ENCODE results near the gene CD276.

DNA sequence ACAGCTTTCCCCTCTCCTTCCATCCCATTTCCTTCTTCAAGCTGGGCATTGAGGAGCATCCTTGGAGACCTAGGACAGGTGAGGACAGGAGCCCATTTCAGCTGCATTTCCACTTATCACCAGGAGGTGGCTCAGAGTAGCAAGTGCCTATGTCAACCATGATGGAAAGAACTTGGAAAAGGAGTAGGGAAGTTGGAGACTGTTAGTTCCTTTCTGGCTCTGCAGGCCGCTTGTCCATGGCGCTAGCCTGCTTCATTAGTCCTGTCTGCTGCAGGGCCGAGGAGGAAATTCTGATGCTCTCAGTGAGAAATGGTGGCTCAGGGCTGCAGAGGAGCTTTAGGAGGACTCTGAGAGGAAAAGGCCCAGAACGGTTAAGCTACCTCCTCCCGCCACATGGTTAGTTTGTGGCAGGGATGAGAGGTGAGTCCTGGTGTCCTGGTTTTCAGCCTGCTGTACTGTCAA, 7.0 kb upstream of the CD276 start:
- no peak for TF ChIP-seq TAF1 (IDR thresholded peaks at IDR 0.05; ENCODE audit: low read depth)
- peak; percentile 78 for TF ChIP-seq RAD21 (IDR thresholded peaks at IDR 0.05; ENCODE audit: low read depth)
- TF ChIP-seq, protein P1, sequence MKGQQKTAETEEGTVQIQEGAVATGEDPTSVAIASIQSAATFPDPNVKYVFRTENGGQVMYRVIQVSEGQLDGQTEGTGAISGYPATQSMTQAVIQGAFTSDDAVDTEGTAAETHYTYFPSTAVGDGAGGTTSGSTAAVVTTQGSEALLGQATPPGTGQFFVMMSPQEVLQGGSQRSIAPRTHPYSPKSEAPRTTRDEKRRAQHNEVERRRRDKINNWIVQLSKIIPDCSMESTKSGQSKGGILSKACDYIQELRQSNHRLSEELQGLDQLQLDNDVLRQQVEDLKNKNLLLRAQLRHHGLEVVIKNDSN (IDR thresholded peaks at IDR 0.05): no peak
- TF ChIP-seq, protein P2, sequence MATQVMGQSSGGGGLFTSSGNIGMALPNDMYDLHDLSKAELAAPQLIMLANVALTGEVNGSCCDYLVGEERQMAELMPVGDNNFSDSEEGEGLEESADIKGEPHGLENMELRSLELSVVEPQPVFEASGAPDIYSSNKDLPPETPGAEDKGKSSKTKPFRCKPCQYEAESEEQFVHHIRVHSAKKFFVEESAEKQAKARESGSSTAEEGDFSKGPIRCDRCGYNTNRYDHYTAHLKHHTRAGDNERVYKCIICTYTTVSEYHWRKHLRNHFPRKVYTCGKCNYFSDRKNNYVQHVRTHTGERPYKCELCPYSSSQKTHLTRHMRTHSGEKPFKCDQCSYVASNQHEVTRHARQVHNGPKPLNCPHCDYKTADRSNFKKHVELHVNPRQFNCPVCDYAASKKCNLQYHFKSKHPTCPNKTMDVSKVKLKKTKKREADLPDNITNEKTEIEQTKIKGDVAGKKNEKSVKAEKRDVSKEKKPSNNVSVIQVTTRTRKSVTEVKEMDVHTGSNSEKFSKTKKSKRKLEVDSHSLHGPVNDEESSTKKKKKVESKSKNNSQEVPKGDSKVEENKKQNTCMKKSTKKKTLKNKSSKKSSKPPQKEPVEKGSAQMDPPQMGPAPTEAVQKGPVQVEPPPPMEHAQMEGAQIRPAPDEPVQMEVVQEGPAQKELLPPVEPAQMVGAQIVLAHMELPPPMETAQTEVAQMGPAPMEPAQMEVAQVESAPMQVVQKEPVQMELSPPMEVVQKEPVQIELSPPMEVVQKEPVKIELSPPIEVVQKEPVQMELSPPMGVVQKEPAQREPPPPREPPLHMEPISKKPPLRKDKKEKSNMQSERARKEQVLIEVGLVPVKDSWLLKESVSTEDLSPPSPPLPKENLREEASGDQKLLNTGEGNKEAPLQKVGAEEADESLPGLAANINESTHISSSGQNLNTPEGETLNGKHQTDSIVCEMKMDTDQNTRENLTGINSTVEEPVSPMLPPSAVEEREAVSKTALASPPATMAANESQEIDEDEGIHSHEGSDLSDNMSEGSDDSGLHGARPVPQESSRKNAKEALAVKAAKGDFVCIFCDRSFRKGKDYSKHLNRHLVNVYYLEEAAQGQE (IDR thresholded peaks at IDR 0.05; ENCODE audit: low read depth): no peak
- TF ChIP-seq TEAD4 (IDR thresholded peaks at IDR 0.05): no peak
- TF ChIP-seq, protein P3, sequence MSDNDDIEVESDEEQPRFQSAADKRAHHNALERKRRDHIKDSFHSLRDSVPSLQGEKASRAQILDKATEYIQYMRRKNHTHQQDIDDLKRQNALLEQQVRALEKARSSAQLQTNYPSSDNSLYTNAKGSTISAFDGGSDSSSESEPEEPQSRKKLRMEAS (IDR thresholded peaks at IDR 0.05): no peak
- no peak for TF ChIP-seq EGR1 (IDR thresholded peaks at IDR 0.05)
- TF ChIP-seq YY1 (IDR thresholded peaks at IDR 0.05; ENCODE audit: low read depth): peak; percentile 86
- TF ChIP-seq CREB1 (IDR thresholded peaks at IDR 0.05; ENCODE audit: low read depth): no peak
